NT2/D1 (cell line): ENCODE measurements around the gene SETMAR.

Experiments
- YY1 ChIP-seq: IDR thresholded peaks from 2 replicates; pipeline ENCODE4 v1.6.1; 2011; ENCODE audit not compliant: insufficient read length, insufficient read depth
- ZNF274 ChIP-seq: IDR thresholded peaks from 2 replicates; pipeline ENCODE4 v1.6.1; 2011; ENCODE audit warnings: mild to moderate bottlenecking, low read depth, low read length

DNA sequence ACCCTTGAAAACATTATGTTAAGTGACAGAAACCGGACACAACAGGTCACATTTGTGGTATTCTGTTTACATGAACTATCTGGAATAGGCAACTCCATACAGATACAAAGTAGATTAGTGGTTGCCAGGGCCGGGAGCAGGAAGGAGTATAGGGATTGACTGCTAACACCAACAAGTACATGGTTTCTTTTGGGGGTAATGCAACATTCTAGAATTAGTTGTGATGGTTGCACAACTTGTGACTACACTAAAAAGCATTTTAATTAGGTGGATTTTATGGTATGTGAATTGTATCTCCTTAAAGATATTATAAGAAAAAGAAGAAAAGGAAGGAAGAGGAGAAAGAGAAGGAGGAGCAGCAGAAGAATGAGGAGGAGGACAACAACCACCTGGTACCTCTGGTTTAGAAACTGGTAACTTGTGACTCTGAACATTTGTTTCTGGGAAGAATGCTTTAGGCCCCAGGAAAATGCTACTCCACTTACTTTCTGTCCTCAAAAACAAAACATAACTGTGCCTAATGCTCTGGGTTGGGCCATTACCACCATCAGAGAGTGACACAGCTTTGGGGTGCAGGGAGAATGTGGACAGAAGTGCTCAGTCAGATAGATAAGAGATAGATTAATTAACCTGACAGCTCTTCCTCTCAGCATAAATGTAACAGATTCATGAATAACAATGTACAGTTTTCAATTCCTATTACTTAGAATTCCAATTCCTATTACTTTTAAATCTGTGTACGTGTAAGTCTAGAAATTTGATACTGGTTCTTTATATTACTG, 20.3 kb downstream of the SETMAR start:
- no peak for TF ChIP-seq YY1
- TF ChIP-seq ZNF274, result no peak
